ENCODE measurements around the gene RNF224.

- TF ChIP-seq CTCF (IDR thresholded peaks at IDR 0.05), result no peak
- no peak for TF ChIP-seq EP300 (IDR thresholded peaks at IDR 0.05)
Observed at GRCh38 chr9:137263506-137263905, 36.2 kb downstream of the RNF224 start.

Measured in tibial nerve (tissue), 4 donors.